ENCODE data around the gene SIX1.

DNA sequence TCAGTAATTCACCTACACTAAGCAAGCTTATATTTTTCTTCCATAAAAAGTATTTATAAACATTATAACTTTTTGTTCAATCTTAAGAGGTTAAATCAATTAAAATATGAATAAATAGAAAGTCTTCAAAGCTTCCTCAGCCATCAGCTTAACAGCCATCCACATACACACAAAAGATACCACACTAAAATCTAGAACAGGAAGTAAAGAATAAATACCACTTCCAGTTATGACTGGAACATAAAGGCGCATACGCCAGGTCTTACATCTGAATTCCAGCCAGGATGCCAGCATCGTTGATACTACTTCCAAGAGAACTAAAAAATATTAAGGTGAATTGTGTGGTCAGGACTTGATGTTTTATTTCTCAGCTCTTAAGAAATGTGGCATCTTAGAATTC, 17.0 kb downstream of the SIX1 start:
- no peak for TF ChIP-seq POLR2A (IDR thresholded peaks at IDR 0.05; ENCODE audit: low read depth)
- TF ChIP-seq CTCF (IDR thresholded peaks at IDR 0.05), result no peak
- no peak for TF ChIP-seq EP300 (IDR thresholded peaks at IDR 0.05)

Data from esophagus muscularis mucosa (tissue), 4 donors.